Activated T-helper 2 cell treated with anti-CD3 and anti-CD28 coated beads, Interferon-gamma antibody, Interleukin-2, Interleukin-4, amounts not matched to agents 10 μg/mL and 5 μg/mL and 100 μg/mL, durations not matched to agents 14 hours and 24 hours and 36 hours (primary cell): ENCODE measurements around the gene APOL1. TPM values are rescaled to one million over a fixed set of nuclear protein-coding genes. Genes with fewer than 3 reads are reported as not detected.
"Not testable (repeated sequence)": the region's sequence is repeated elsewhere in the genome, so short reads cannot be mapped to it uniquely, and the experiment has no call there.

Experiments used
- DNase-seq: peaks from one replicate; pipeline ENCODE4 v3.0.0; 2021; ENCODE audit warnings: low spot score
- H3K27ac Mint-ChIP-seq: one replicate; pipeline ENCODE4 v1.8.0; 2021; ENCODE audit warnings: mixed read lengths
- H3K27me3 Mint-ChIP-seq: one replicate; pipeline ENCODE4 v1.8.0; 2021; ENCODE audit warnings: low read depth, mixed read lengths
- H3K36me3 Mint-ChIP-seq: one replicate; pipeline ENCODE4 v1.8.0; 2021; ENCODE audit warnings: low read depth, mixed read lengths
- H3K4me1 Mint-ChIP-seq: one replicate; pipeline ENCODE4 v1.8.0; 2021; ENCODE audit warnings: low read depth, mixed read lengths
- H3K4me3 Mint-ChIP-seq: one replicate; pipeline ENCODE4 v1.8.0; 2021; ENCODE audit warnings: low read depth, mild to moderate bottlenecking, moderate library complexity, mixed read lengths
- H3K9me3 Mint-ChIP-seq: one replicate; pipeline ENCODE4 v1.8.0; 2021; ENCODE audit warnings: mixed read lengths
- intact Hi-C: fragments of 100-400 bp; cut with micrococcal nuclease; formaldehyde crosslinking; loops from one replicate; pipeline ENCODE4 v1.15.1; 2023
- total RNA-seq: library from RNA; stranded (reverse); gene quantifications from 2 replicates; pipeline ENCODE4 v1.2.3, GENCODE V29; 2022

The APOL1 gene
- total RNA-seq, 1 donor from 2014 or later, result 31.5 TPM

GRCh38 chr22:36215981-36216380 is 37.0 kb upstream of the APOL1 start:
- DNase-seq, result no peak
- Mint-ChIP-seq H3K4me3 (no peak overlapping the region), H3K9me3 (no peaks in the 10 kb centered on the region), H3K27me3 (peaks cover 73% of the 10 kb centered on the region), H3K4me1 (peaks cover 4% of the 10 kb centered on the region), H3K36me3 (no peaks in the 10 kb centered on the region), H3K27ac (no peak overlapping the region)
- intact Hi-C loops, result no loop called here

GRCh38 chr22:36218648-36219193 is 34.2 kb upstream of the APOL1 start:
- H3K4me1 Mint-ChIP-seq, result peaks cover 2% of the 10 kb centered on the region
- intact Hi-C loops, result no loop called here
- no peak for DNase-seq
- no peak overlapping the region for H3K27ac Mint-ChIP-seq
- peaks cover 55% of the 10 kb centered on the region for H3K27me3 Mint-ChIP-seq
- H3K4me3 Mint-ChIP-seq, result no peak overlapping the region
- H3K9me3 Mint-ChIP-seq, result no peaks in the 10 kb centered on the region
- no peaks in the 10 kb centered on the region for H3K36me3 Mint-ChIP-seq

- H3K36me3 Mint-ChIP-seq, result peaks cover 5% of the 10 kb centered on the region
- no peak overlapping the region for H3K4me3 Mint-ChIP-seq
- H3K27me3 Mint-ChIP-seq, result peaks cover 42% of the 10 kb centered on the region
- intact Hi-C loops, result no loop called here
- no peak for DNase-seq
- H3K27ac Mint-ChIP-seq, result no peak overlapping the region
- H3K9me3 Mint-ChIP-seq, result no peaks in the 10 kb centered on the region
- peaks cover 2% of the 10 kb centered on the region for H3K4me1 Mint-ChIP-seq
Observed at GRCh38 chr22:36220451-36220921, 32.4 kb upstream of the APOL1 start.

GRCh38 chr22:36221799-36222751 is 30.9 kb upstream of the APOL1 start:
- H3K27me3 Mint-ChIP-seq, result peaks cover 34% of the 10 kb centered on the region
- no peak for DNase-seq
- peaks cover 17% of the 10 kb centered on the region for H3K36me3 Mint-ChIP-seq
- intact Hi-C loops, result no loop called here
- H3K4me1 Mint-ChIP-seq, result peaks cover 2% of the 10 kb centered on the region
- no peak overlapping the region for H3K27ac Mint-ChIP-seq
- H3K4me3 Mint-ChIP-seq, result no peak overlapping the region
- H3K9me3 Mint-ChIP-seq, result no peaks in the 10 kb centered on the region

GRCh38 chr22:36222887-36223450 is 30.0 kb upstream of the APOL1 start:
- peaks cover 2% of the 10 kb centered on the region for H3K4me1 Mint-ChIP-seq
- peaks cover 25% of the 10 kb centered on the region for H3K36me3 Mint-ChIP-seq
- no peak for DNase-seq
- no peaks in the 10 kb centered on the region for H3K9me3 Mint-ChIP-seq
- H3K27ac Mint-ChIP-seq, result no peak overlapping the region
- H3K27me3 Mint-ChIP-seq, result peaks cover 28% of the 10 kb centered on the region
- intact Hi-C loops, result no loop called here
- H3K4me3 Mint-ChIP-seq, result no peak overlapping the region

GRCh38 chr22:36223504-36223903 is 29.4 kb upstream of the APOL1 start:
- H3K4me3 Mint-ChIP-seq, result no peak overlapping the region
- DNase-seq, result no peak
- H3K27me3 Mint-ChIP-seq, result peaks cover 23% of the 10 kb centered on the region
- H3K36me3 Mint-ChIP-seq, result peaks cover 30% of the 10 kb centered on the region
- no peaks in the 10 kb centered on the region for H3K9me3 Mint-ChIP-seq
- no peak overlapping the region for H3K27ac Mint-ChIP-seq
- intact Hi-C loops, result no loop called here
- H3K4me1 Mint-ChIP-seq, result peaks cover 2% of the 10 kb centered on the region

GRCh38 chr22:36224245-36224644 is 28.7 kb upstream of the APOL1 start:
- DNase-seq, result no peak
- H3K4me3 Mint-ChIP-seq, result no peak overlapping the region
- H3K27me3 Mint-ChIP-seq, result peaks cover 16% of the 10 kb centered on the region
- H3K4me1 Mint-ChIP-seq, result peaks cover 2% of the 10 kb centered on the region
- H3K36me3 Mint-ChIP-seq, result peaks cover 37% of the 10 kb centered on the region
- no peaks in the 10 kb centered on the region for H3K9me3 Mint-ChIP-seq
- H3K27ac Mint-ChIP-seq, result no peak overlapping the region
- intact Hi-C loops, result no loop called here

GRCh38 chr22:36225333-36225922 is 27.5 kb upstream of the APOL1 start:
- Mint-ChIP-seq H3K27me3 (peaks cover 8% of the 10 kb centered on the region), H3K4me1 (peaks cover 4% of the 10 kb centered on the region), H3K9me3 (no peaks in the 10 kb centered on the region), H3K36me3 (peaks cover 48% of the 10 kb centered on the region), H3K4me3 (no peak overlapping the region), H3K27ac (no peak overlapping the region)
- DNase-seq, result no peak
- intact Hi-C loops, result no loop called here

GRCh38 chr22:36226189-36226588 is 26.7 kb upstream of the APOL1 start:
- Mint-ChIP-seq H3K27me3 (peaks cover 3% of the 10 kb centered on the region), H3K4me3 (no peak overlapping the region), H3K27ac (no peak overlapping the region), H3K36me3 (peaks cover 55% of the 10 kb centered on the region), H3K4me1 (peaks cover 4% of the 10 kb centered on the region), H3K9me3 (no peaks in the 10 kb centered on the region)
- intact Hi-C loops, result no loop called here
- no peak for DNase-seq

GRCh38 chr22:36227396-36227795 is 25.5 kb upstream of the APOL1 start:
- no peak for DNase-seq
- no peaks in the 10 kb centered on the region for H3K27me3 Mint-ChIP-seq
- H3K27ac Mint-ChIP-seq, result no peak overlapping the region
- H3K4me1 Mint-ChIP-seq, result peaks cover 4% of the 10 kb centered on the region
- no peaks in the 10 kb centered on the region for H3K9me3 Mint-ChIP-seq
- intact Hi-C loops, result no loop called here
- H3K4me3 Mint-ChIP-seq, result no peak overlapping the region
- peaks cover 67% of the 10 kb centered on the region for H3K36me3 Mint-ChIP-seq

- Mint-ChIP-seq H3K27me3 (no peaks in the 10 kb centered on the region), H3K36me3 (peaks cover 72% of the 10 kb centered on the region), H3K4me1 (peaks cover 4% of the 10 kb centered on the region), H3K4me3 (no peak overlapping the region), H3K9me3 (no peaks in the 10 kb centered on the region), H3K27ac (no peak overlapping the region)
- intact Hi-C loops, result no loop called here
- no peak for DNase-seq
Observed at GRCh38 chr22:36227806-36228205, 25.1 kb upstream of the APOL1 start.

- H3K27ac Mint-ChIP-seq, H3K4me1 Mint-ChIP-seq, DNase-seq, intact Hi-C loops, H3K27me3 Mint-ChIP-seq, H3K9me3 Mint-ChIP-seq, H3K4me3 Mint-ChIP-seq: not testable (repeated sequence)
- H3K36me3 Mint-ChIP-seq, result peaks cover 77% of the 10 kb centered on the region
Observed at GRCh38 chr22:36228369-36228768, 24.6 kb upstream of the APOL1 start.

GRCh38 chr22:36228944-36229343 is 24.0 kb upstream of the APOL1 start:
- intact Hi-C loops, result no loop called here
- DNase-seq, result no peak
- Mint-ChIP-seq H3K4me3 (no peak overlapping the region), H3K36me3 (peaks cover 83% of the 10 kb centered on the region), H3K9me3 (no peaks in the 10 kb centered on the region), H3K27ac (no peak overlapping the region), H3K27me3 (no peaks in the 10 kb centered on the region), H3K4me1 (peaks cover 6% of the 10 kb centered on the region)
